Measurements from ENCODE around the gene GRHL1. TPM values are rescaled to one million over a fixed set of nuclear protein-coding genes. Genes with fewer than 3 reads are reported as not detected.

Gene GRHL1
- total RNA-seq, 1 donor from 2014 or later: 6.2 TPM

DNA sequence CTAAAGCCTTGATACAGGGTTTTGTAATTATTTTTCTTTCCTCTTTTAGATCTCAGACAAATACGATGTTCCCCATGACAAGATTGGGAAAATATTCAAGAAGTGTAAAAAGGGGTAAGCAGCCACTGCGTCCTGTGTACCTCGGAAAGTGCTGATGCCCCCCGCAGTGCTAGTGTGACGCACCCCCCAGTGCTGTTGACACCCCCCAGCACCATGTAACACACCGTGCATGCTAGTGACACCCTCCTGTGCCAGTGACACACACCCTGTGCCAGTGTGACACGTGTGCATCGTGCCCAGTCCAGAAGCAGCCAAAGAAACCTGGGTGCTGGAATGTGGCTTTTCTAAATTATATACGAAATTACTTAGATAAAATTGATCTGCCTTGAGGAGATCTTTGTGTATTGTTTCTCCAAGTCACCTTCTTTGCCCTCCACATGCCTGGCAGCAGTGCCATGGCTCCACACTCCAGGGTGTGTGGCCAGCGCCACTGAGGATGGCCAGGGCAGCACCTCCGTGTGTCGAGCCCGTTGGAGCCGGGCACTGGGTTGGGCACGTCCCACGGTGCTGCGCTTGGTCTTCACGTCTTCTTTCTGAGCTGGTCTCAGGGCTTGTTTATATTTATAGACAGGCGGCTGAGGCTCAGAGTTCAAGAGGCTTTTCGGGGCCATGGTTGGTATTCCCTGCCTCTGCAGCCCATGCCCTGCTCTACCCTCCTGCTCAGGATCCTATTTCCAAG, 47.6 kb downstream of the GRHL1 start:
- no peak for DNase-seq (ENCODE audit: low read depth)
- Histone ChIP-seq H3K4me3 (ENCODE audit: low read depth, low read length) (no peak overlapping the region), H3K36me3 (ENCODE audit: control insufficient read depth, insufficient read depth, low read length) (no peaks in the 10 kb centered on the region), H3K27me3 (ENCODE audit: control insufficient read depth, insufficient read depth, low read length) (no peaks in the 10 kb centered on the region)
- TF ChIP-seq, protein P1, sequence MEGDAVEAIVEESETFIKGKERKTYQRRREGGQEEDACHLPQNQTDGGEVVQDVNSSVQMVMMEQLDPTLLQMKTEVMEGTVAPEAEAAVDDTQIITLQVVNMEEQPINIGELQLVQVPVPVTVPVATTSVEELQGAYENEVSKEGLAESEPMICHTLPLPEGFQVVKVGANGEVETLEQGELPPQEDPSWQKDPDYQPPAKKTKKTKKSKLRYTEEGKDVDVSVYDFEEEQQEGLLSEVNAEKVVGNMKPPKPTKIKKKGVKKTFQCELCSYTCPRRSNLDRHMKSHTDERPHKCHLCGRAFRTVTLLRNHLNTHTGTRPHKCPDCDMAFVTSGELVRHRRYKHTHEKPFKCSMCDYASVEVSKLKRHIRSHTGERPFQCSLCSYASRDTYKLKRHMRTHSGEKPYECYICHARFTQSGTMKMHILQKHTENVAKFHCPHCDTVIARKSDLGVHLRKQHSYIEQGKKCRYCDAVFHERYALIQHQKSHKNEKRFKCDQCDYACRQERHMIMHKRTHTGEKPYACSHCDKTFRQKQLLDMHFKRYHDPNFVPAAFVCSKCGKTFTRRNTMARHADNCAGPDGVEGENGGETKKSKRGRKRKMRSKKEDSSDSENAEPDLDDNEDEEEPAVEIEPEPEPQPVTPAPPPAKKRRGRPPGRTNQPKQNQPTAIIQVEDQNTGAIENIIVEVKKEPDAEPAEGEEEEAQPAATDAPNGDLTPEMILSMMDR (IDR thresholded peaks at IDR 0.05; ENCODE audit: insufficient read depth, low read length, poor library complexity, severe bottlenecking): no peak

GRCh38 chr2:9999693-10000092, 48.2 kb downstream of the GRHL1 start:
- Histone ChIP-seq H3K27me3 (ENCODE audit: control insufficient read depth, insufficient read depth, low read length) (no peaks in the 10 kb centered on the region), H3K4me3 (ENCODE audit: low read depth, low read length) (no peak overlapping the region), H3K36me3 (ENCODE audit: control insufficient read depth, insufficient read depth, low read length) (no peaks in the 10 kb centered on the region)
- TF ChIP-seq, protein P1 (IDR thresholded peaks at IDR 0.05; ENCODE audit: insufficient read depth, low read length, poor library complexity, severe bottlenecking): no peak
- no peak for DNase-seq (ENCODE audit: low read depth)

- Histone ChIP-seq H3K4me3 (ENCODE audit: low read depth, low read length) (no peak overlapping the region), H3K36me3 (ENCODE audit: control insufficient read depth, insufficient read depth, low read length) (no peaks in the 10 kb centered on the region), H3K27me3 (ENCODE audit: control insufficient read depth, insufficient read depth, low read length) (no peaks in the 10 kb centered on the region)
- TF ChIP-seq, protein P1 (IDR thresholded peaks at IDR 0.05; ENCODE audit: insufficient read depth, low read length, poor library complexity, severe bottlenecking): no peak
- no peak for DNase-seq (ENCODE audit: low read depth)
These were observed 49.0 kb downstream of the GRHL1 start for GRCh38 chr2:10000541-10000940.

GRCh38 chr2:10001586-10001985, 50.1 kb downstream of the GRHL1 start:
- no peak overlapping the region for H3K4me3 ChIP-seq (ENCODE audit: low read depth, low read length)
- no peak for DNase-seq (ENCODE audit: low read depth)
- TF ChIP-seq, protein P1 (IDR thresholded peaks at IDR 0.05; ENCODE audit: insufficient read depth, low read length, poor library complexity, severe bottlenecking): no peak
- no peaks in the 10 kb centered on the region for H3K36me3 ChIP-seq (ENCODE audit: control insufficient read depth, insufficient read depth, low read length)
- H3K27me3 ChIP-seq (ENCODE audit: control insufficient read depth, insufficient read depth, low read length): no peaks in the 10 kb centered on the region

GRCh38 chr2:10002109-10002508, 50.6 kb downstream of the GRHL1 start:
- TF ChIP-seq, protein P1 (IDR thresholded peaks at IDR 0.05; ENCODE audit: insufficient read depth, low read length, poor library complexity, severe bottlenecking): no peak
- Histone ChIP-seq H3K4me3 (ENCODE audit: low read depth, low read length) (no peak overlapping the region), H3K27me3 (ENCODE audit: control insufficient read depth, insufficient read depth, low read length) (no peaks in the 10 kb centered on the region), H3K36me3 (ENCODE audit: control insufficient read depth, insufficient read depth, low read length) (no peaks in the 10 kb centered on the region)
- DNase-seq (ENCODE audit: low read depth): no peak

GRCh38 chr2:10002681-10003080, 51.2 kb downstream of the GRHL1 start:
- Histone ChIP-seq H3K27me3 (ENCODE audit: control insufficient read depth, insufficient read depth, low read length) (no peaks in the 10 kb centered on the region), H3K36me3 (ENCODE audit: control insufficient read depth, insufficient read depth, low read length) (no peaks in the 10 kb centered on the region), H3K4me3 (ENCODE audit: low read depth, low read length) (no peak overlapping the region)
- DNase-seq (ENCODE audit: low read depth): no peak
- TF ChIP-seq, protein P1 (IDR thresholded peaks at IDR 0.05; ENCODE audit: insufficient read depth, low read length, poor library complexity, severe bottlenecking): no peak
